Activated naive CD4-positive, alpha-beta T cell treated with anti-CD3 and anti-CD28 coated beads, Interleukin-2, amount 50 U/mL, for 72 hours (primary cell): Measurements from ENCODE around the gene HADHB. TPM values are rescaled to one million over a fixed set of nuclear protein-coding genes. Genes with fewer than 3 reads are reported as not detected.

Experiments
- ATAC-seq, 2 donors: fragments of 150-1000 bp; cut with Tn5 transposase; 2 replicates each; pipeline ENCODE4 v1.10.0; 2021; ENCODE audit warnings: mild to moderate bottlenecking in 2 of 2, moderate library complexity in 2 of 2
- DNase-seq, 2 donors: peaks; one replicate each; pipeline ENCODE4 v3.0.0; 2021 to 2022; ENCODE audit warnings: low spot score in 2 of 2
- H3K27ac Mint-ChIP-seq, 2 donors: one replicate each; pipeline ENCODE4 v1.8.0; 2022; ENCODE audit warnings: mild to moderate bottlenecking in 2 of 2, mixed read lengths in 2 of 2
- H3K36me3 Mint-ChIP-seq, 2 donors: one replicate each; pipeline ENCODE4 v1.8.0; 2022; ENCODE audit warnings: mixed read lengths in 2 of 2
- H3K9me3 Mint-ChIP-seq, 2 donors: one replicate each; pipeline ENCODE4 v1.8.0; 2022; ENCODE audit warnings: mixed read lengths in 2 of 2
- total RNA-seq, 2 donors: library from RNA; stranded (reverse); gene quantifications; one replicate each; pipeline ENCODE4 v1.2.3, GENCODE V29; 2022

HADHB gene
- total RNA-seq, 2 donors from 2014 or later = 60.8 to 74.1 TPM

- no peak for ATAC-seq
- DNase-seq = no peak
Measured at GRCh38 chr2:26274058-26274613, 29.4 kb downstream of the HADHB start.

GRCh38 chr2:26276484-26277227 is 31.9 kb downstream of the HADHB start:
- DNase-seq (no peak), ATAC-seq (no peak)
- Mint-ChIP-seq H3K36me3 (peaks cover 4 to 5% of the 10 kb centered on the region in 2 donors), H3K27ac (no peak overlapping the region), H3K9me3 (no peaks in the 10 kb centered on the region)

More at GRCh38 chr2:26274058-26274613, 29.4 kb downstream of the HADHB start:
- Mint-ChIP-seq H3K36me3 (no peaks in the 10 kb centered on the region), H3K27ac (no peak overlapping the region), H3K9me3 (no peaks in the 10 kb centered on the region)

GRCh38 chr2:26279886-26280285 is 35.1 kb downstream of the HADHB start:
- H3K9me3 Mint-ChIP-seq = no peaks in the 10 kb centered on the region
- DNase-seq (no peak), ATAC-seq (no peak)
- no peak overlapping the region for H3K27ac Mint-ChIP-seq
- H3K36me3 Mint-ChIP-seq = peaks cover 4 to 13% of the 10 kb centered on the region in 2 donors

- DNase-seq (no peak), ATAC-seq (no peak)
- H3K27ac Mint-ChIP-seq = no peak overlapping the region
- no peaks in the 10 kb centered on the region for H3K9me3 Mint-ChIP-seq
- peaks cover 4 to 19% of the 10 kb centered on the region in 2 donors for H3K36me3 Mint-ChIP-seq
Measured at GRCh38 chr2:26281226-26281625, 36.5 kb downstream of the HADHB start.

- DNase-seq (no peak), ATAC-seq (no peak)
- Mint-ChIP-seq H3K36me3 (peaks cover 4 to 19% of the 10 kb centered on the region in 2 donors), H3K27ac (no peak overlapping the region), H3K9me3 (no peaks in the 10 kb centered on the region)
Measured at GRCh38 chr2:26283606-26284005, 38.9 kb downstream of the HADHB start.

GRCh38 chr2:26284132-26284531 is 39.4 kb downstream of the HADHB start:
- Mint-ChIP-seq H3K36me3 (peaks cover 4 to 19% of the 10 kb centered on the region in 2 donors), H3K9me3 (no peaks in the 10 kb centered on the region), H3K27ac (no peak overlapping the region)
- ATAC-seq (no peak), DNase-seq (no peak)

- no peak overlapping the region for H3K27ac Mint-ChIP-seq
- no peak for DNase-seq
Measured at GRCh38 chr2:26285931-26286330, 41.2 kb downstream of the HADHB start.

GRCh38 chr2:26290001-26290400 is 45.3 kb downstream of the HADHB start:
- no peak for ATAC-seq
- no peak overlapping the region for H3K27ac Mint-ChIP-seq
- no peaks in the 10 kb centered on the region for H3K9me3 Mint-ChIP-seq
- DNase-seq = no peak
- H3K36me3 Mint-ChIP-seq = peaks cover 0 to 5% of the 10 kb centered on the region in 2 donors

More at GRCh38 chr2:26285931-26286330, 41.2 kb downstream of the HADHB start:
- peaks cover 4 to 19% of the 10 kb centered on the region in 2 donors for H3K36me3 Mint-ChIP-seq
- H3K9me3 Mint-ChIP-seq = no peaks in the 10 kb centered on the region
- ATAC-seq = no peak

- Mint-ChIP-seq H3K27ac (no peak overlapping the region), H3K9me3 (no peaks in the 10 kb centered on the region), H3K36me3 (no peaks in the 10 kb centered on the region)
- no peak for DNase-seq
- ATAC-seq = no peak
Measured at GRCh38 chr2:26292646-26293045, 47.9 kb downstream of the HADHB start.

GRCh38 chr2:26295511-26295910 is 50.8 kb downstream of the HADHB start:
- DNase-seq = no peak
- ATAC-seq = no peak
- no peaks in the 10 kb centered on the region for H3K36me3 Mint-ChIP-seq
- H3K27ac Mint-ChIP-seq = no peak overlapping the region
- no peaks in the 10 kb centered on the region for H3K9me3 Mint-ChIP-seq

- no peak for DNase-seq
- Mint-ChIP-seq H3K9me3 (no peaks in the 10 kb centered on the region), H3K36me3 (no peaks in the 10 kb centered on the region), H3K27ac (no peak overlapping the region)
- ATAC-seq = no peak
Measured at GRCh38 chr2:26297061-26297460, 52.3 kb downstream of the HADHB start.

GRCh38 chr2:26298286-26298637 is 53.5 kb downstream of the HADHB start:
- no peak for ATAC-seq
- H3K27ac Mint-ChIP-seq = no peak overlapping the region
- H3K9me3 Mint-ChIP-seq = no peaks in the 10 kb centered on the region
- DNase-seq = no peak
- no peaks in the 10 kb centered on the region for H3K36me3 Mint-ChIP-seq

- Mint-ChIP-seq H3K9me3 (no peaks in the 10 kb centered on the region), H3K36me3 (no peaks in the 10 kb centered on the region), H3K27ac (no peak overlapping the region)
- DNase-seq (peak in 1 of 2 donors; percentile 39), ATAC-seq (peak; percentile 75 to 80)
Measured at GRCh38 chr2:26298638-26299393, 54.1 kb downstream of the HADHB start.

- H3K27ac Mint-ChIP-seq = no peak overlapping the region
- peak; percentile 54 to 63 for ATAC-seq
- H3K9me3 Mint-ChIP-seq = no peaks in the 10 kb centered on the region
- H3K36me3 Mint-ChIP-seq = no peaks in the 10 kb centered on the region
- peak in 1 of 2 donors; percentile 18 for DNase-seq
Measured at GRCh38 chr2:26299471-26300101, 54.8 kb downstream of the HADHB start.

- ATAC-seq = no peak
- Mint-ChIP-seq H3K27ac (no peak overlapping the region), H3K36me3 (no peaks in the 10 kb centered on the region), H3K9me3 (no peaks in the 10 kb centered on the region)
- DNase-seq = no peak
Measured at GRCh38 chr2:26300234-26300925, 55.6 kb downstream of the HADHB start.

- Mint-ChIP-seq H3K36me3 (no peaks in the 10 kb centered on the region), H3K9me3 (no peaks in the 10 kb centered on the region), H3K27ac (no peak overlapping the region)
- ATAC-seq = no peak
- no peak for DNase-seq
Measured at GRCh38 chr2:26302846-26303245, 58.1 kb downstream of the HADHB start.
